Measurements from ENCODE around the gene SLC6A18.

SLC6A18 gene

GRCh38 chr5:1246711-1247431 lies 21.7 kb downstream of the SLC6A18 start:
- no peak overlapping the region for H3K4me3 ChIP-seq (ENCODE audit: low read depth, low read length)
- no peak for DNase-seq (ENCODE audit: low read depth)
- TF ChIP-seq, protein P1, sequence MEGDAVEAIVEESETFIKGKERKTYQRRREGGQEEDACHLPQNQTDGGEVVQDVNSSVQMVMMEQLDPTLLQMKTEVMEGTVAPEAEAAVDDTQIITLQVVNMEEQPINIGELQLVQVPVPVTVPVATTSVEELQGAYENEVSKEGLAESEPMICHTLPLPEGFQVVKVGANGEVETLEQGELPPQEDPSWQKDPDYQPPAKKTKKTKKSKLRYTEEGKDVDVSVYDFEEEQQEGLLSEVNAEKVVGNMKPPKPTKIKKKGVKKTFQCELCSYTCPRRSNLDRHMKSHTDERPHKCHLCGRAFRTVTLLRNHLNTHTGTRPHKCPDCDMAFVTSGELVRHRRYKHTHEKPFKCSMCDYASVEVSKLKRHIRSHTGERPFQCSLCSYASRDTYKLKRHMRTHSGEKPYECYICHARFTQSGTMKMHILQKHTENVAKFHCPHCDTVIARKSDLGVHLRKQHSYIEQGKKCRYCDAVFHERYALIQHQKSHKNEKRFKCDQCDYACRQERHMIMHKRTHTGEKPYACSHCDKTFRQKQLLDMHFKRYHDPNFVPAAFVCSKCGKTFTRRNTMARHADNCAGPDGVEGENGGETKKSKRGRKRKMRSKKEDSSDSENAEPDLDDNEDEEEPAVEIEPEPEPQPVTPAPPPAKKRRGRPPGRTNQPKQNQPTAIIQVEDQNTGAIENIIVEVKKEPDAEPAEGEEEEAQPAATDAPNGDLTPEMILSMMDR (IDR thresholded peaks at IDR 0.05; ENCODE audit: low read depth, low read length, missing control alignments): no peak

DNA sequence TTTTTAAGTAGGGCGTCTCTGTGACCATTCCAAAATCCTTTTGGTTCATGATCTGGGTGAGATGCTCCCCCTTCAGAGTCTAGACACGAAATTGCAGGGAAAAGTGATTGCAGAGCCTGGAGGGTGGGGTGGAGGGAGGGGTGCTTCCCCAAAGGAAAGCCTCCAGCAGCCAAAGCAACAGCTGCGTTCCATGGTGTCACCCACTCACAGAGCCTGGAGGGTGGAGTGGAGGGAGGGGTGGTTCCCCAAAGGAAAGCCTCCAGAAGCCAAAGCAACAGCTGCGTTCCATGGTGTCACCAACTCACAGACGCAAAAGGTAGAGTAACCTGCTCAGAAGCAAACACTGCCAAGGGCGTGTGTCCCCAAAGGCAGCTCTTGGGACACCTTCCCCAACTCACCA lies 22.6 kb downstream of the SLC6A18 start:
- DNase-seq (ENCODE audit: low read depth): no peak
- no peak overlapping the region for H3K4me3 ChIP-seq (ENCODE audit: low read depth, low read length)
- TF ChIP-seq, protein P1 (IDR thresholded peaks at IDR 0.05; ENCODE audit: low read depth, low read length, missing control alignments): no peak

DNA sequence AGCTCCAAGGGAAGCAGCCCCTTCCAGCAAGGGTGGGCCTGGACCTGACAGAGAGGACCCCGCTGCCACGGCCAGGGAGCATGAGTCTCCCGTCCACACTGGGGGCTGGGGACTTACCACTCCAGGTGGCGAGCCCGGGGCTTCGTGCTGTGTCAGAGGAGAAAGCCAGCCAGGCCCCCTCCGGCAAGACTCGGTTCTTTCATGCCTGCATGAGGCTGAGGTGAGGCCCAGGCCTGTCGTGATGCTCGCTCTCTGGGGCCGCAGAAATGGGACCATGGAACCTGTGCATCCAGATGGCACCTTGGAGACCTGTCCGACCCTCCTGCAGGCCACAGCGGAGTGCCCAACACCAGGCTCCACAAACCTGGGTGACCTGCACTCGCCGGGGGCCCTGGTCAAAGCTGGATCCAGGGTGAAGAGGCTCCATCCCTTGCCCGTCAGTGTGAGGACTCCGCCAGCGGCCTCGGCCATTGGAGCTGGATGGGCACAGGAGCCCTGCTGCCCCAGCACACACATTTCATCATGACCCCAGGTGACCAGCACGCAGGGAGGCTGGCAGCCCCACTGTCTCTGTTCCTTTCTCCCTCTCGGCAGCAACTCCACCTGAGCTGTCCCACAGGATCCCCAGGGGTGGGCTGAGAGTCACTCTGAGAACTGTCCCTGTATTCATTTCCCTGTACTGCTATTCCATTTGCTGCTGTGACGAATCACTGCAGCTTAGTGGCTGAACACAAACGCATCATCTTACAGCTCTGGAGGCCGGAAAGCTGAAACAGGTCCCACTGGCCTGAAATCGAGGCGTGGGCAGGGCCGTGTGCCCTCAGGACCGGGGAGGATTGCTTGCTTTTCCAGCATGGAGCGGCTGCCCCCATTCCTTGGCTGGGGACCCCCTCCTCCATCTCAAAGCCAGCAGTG lies 24.4 kb downstream of the SLC6A18 start:
- no peak for DNase-seq (ENCODE audit: low read depth)
- H3K4me3 ChIP-seq (ENCODE audit: low read depth, low read length): no peak overlapping the region
- TF ChIP-seq, protein P1 (IDR thresholded peaks at IDR 0.05; ENCODE audit: low read depth, low read length, missing control alignments): no peak

DNA sequence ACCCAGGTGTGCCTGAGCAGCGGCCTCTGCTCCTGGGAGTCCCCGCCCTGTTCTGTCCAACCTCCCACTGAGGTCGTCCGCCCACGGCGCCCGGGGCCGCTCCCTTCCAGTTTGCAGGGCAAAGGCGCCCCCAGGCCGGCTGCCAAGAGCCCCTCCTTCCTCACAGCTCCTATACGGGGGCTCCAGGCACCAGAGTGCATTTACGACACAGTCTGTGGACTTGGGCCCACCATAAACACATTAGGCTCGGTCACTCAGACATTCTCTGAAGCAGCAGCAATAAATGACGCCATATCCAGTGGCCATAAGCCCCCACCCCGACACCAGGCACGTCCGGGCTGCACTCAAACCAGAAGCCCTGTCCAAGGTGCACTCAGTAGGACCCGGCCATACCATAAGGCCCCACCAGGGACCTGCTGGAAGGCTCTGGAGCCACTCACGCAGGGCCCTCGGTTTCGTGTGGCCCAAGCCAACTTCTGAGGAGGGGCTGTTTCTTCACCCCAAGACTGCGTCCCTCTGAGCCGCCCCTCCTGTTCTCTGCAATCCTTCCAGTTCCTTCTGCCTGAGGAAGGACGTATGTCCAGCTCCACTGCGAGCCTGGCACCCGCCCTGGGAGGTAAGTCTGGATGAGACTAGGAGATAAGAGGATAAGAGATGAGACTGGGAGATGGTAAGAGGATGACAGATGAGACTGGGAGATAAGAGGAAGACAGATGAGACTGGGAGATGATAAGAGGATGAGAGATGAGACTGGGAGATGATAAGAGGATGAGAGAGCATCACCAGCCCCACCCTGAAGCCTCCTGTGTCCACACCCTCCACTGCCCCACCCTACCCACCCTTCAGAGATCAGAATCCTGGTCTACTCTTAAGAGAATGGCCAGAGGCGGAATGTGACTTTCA lies 26.7 kb downstream of the SLC6A18 start:
- TF ChIP-seq, protein P1 (IDR thresholded peaks at IDR 0.05; ENCODE audit: low read depth, low read length, missing control alignments): no peak
- H3K4me3 ChIP-seq (ENCODE audit: low read depth, low read length): no peak overlapping the region
- no peak for DNase-seq (ENCODE audit: low read depth)

DNA sequence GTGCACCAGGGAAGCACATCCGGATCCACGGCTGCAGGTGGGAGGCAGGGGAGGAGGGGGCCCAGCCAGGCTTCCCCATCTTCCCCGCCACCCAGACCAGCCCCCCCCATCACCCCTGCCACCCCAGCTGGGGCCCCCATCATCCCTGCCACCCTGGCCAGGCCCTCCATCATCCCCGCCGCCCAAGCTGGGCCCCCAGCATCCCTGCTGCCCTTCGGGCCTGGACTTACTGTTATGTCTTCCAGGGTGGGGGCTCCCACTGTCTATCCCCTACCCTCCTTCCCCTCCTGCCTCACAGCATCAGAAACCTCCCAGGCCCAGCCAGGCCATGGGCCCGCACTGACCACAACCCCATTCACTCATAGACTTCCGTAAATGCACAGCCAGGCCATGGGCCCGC lies 27.5 kb downstream of the SLC6A18 start:
- TF ChIP-seq, protein P1 (IDR thresholded peaks at IDR 0.05; ENCODE audit: low read depth, low read length, missing control alignments): no peak
- H3K4me3 ChIP-seq (ENCODE audit: low read depth, low read length): no peak overlapping the region
- no peak for DNase-seq (ENCODE audit: low read depth)

GRCh38 chr5:1253456-1254105 lies 28.4 kb downstream of the SLC6A18 start:
- DNase-seq (ENCODE audit: low read depth): no peak
- no peak overlapping the region for H3K4me3 ChIP-seq (ENCODE audit: low read depth, low read length)
- TF ChIP-seq, protein P1 (IDR thresholded peaks at IDR 0.05; ENCODE audit: low read depth, low read length, missing control alignments): no peak

All from GM12864 (cell line).